ENCODE results near the gene OR5V1. TPM values are rescaled to one million over a fixed set of nuclear protein-coding genes. Genes with fewer than 3 reads are reported as not detected.

The OR5V1 gene
- total RNA-seq (not detected), polyA plus RNA-seq (not detected)
- long read RNA-seq, donor 1, result 0 reads
- long read RNA-seq, donor 2, result 0 reads

DNA sequence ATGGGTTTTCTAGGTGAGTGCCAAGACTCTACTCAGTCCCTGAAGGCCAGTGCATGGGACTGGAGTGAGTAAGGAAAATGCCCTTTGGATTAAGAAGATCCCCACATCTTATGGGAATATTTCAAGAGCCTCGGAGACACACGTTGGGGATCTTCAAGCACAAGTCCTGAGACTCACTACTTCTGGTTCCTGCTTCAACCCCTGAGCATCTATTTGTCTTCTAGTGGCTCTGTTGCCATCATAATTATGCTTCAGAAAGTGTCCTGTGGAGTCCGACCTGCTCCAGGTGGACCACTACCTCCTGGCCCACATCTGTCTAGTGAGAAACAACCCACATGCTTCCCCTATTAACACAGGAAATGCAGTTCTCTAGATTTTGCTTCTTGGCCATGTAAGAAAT, at the start of gene OR5V1:
Gene OR5V1, minus strand, starts transcription at position 101 of the 400 bp plus-strand sequence. CDS start 12,670 bp downstream, outside the sequence.
- no peaks in the 10 kb centered on the region for H3K27me3 ChIP-seq (ENCODE audit: control insufficient read depth in 1 of 2, insufficient read depth in 2 of 2, low read length in 1 of 2)
- ATAC-seq (ENCODE audit: low FRiP score) (no peak), DNase-seq (no peak)
- no peak within 1 kb of the TSS for H3K4me3 ChIP-seq (ENCODE audit: low read length in 2 of 2)
- no peaks in the 10 kb centered on the region for H3K4me1 ChIP-seq (ENCODE audit: control insufficient read depth in 1 of 2, insufficient read depth in 2 of 2, low read length in 2 of 2)
- H3K36me3 ChIP-seq (ENCODE audit: control insufficient read depth in 1 of 2, insufficient read depth in 2 of 2, low read length in 1 of 2), result no peaks in the 10 kb centered on the region
- no peaks in the 10 kb centered on the region for H3K9me3 ChIP-seq (ENCODE audit: control insufficient read depth, low read length)
- no peak within 1 kb of the TSS for H3K27ac ChIP-seq (ENCODE audit: low read depth in 1 of 2, low read length in 2 of 2)
- intact Hi-C loops (cut with DNase I), result no loop called here
- 74 to 75% methylated on average over 3 of the region's 3 CpGs for whole genome bisulfite sequencing, 2 donors

DNA sequence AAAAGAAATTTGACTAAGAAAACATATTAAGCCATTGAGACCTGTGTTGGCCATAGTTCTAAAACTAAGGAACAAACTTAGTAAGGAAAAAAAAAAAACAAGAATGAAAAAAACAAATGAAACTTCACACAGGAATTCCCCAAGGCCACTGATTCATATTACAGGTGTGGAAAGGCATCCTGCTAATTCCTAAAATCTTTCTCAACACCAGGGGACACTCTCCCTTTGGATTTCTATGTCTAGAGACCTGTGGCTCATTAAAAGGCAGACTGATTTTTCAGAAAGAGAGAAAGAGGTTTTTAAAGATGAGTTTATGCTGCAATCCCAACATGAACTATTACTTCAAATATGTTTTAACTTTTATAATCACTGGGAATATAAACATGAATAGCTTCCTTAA, 45.9 kb upstream of the OR5V1 start, which contains the start of gene OR12D1:
Gene OR12D1, plus strand, starts transcription at position 341 of the 400 bp plus-strand sequence.
- no peak for DNase-seq
- H3K27ac ChIP-seq (ENCODE audit: low read depth in 1 of 2, low read length in 2 of 2), result no peak within 1 kb of the TSS
- no peaks in the 10 kb centered on the region for H3K36me3 ChIP-seq (ENCODE audit: control insufficient read depth in 1 of 2, insufficient read depth in 2 of 2, low read length in 1 of 2)
- H3K4me1 ChIP-seq (ENCODE audit: control insufficient read depth in 1 of 2, insufficient read depth in 2 of 2, low read length in 2 of 2), result no peaks in the 10 kb centered on the region
- no peaks in the 10 kb centered on the region for H3K9me3 ChIP-seq (ENCODE audit: control insufficient read depth, low read length)
- no peak for ATAC-seq (ENCODE audit: low FRiP score)
- H3K4me3 ChIP-seq (ENCODE audit: low read length in 2 of 2), result no peak within 1 kb of the TSS
- intact Hi-C loops (cut with DNase I), result no loop called here
- H3K27me3 ChIP-seq (ENCODE audit: control insufficient read depth in 1 of 2, insufficient read depth in 2 of 2, low read length in 1 of 2), result no peaks in the 10 kb centered on the region

DNA sequence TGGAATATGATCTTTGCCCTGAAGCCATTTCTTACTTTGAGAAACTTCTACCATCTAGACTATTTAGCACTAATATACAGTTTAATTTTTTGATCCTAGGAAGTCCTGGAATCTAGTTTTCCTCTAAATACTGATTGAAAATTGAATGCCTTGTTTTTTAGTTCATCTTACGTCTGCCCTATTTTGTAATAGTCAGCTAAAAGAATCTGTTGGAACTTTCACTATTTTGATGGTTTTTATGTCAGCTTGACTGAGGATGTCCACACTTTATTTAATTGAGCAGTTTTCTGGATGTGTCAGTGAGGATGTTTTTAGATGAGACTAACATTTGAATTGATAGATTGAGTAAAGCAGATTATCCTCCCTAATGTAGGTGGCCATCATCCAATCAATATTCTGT, 35.1 kb upstream of the OR5V1 start:
- intact Hi-C loops (cut with DNase I), result no loop called here
- Histone ChIP-seq H3K36me3 (ENCODE audit: control insufficient read depth in 1 of 2, insufficient read depth in 2 of 2, low read length in 1 of 2) (no peaks in the 10 kb centered on the region), H3K4me3 (ENCODE audit: low read length in 2 of 2) (no peak overlapping the region), H3K27me3 (ENCODE audit: control insufficient read depth in 1 of 2, insufficient read depth in 2 of 2, low read length in 1 of 2) (no peaks in the 10 kb centered on the region), H3K4me1 (ENCODE audit: control insufficient read depth in 1 of 2, insufficient read depth in 2 of 2, low read length in 2 of 2) (no peaks in the 10 kb centered on the region), H3K9me3 (ENCODE audit: control insufficient read depth, low read length) (no peaks in the 10 kb centered on the region), H3K27ac (ENCODE audit: low read depth in 1 of 2, low read length in 2 of 2) (no peak overlapping the region)
- 86 to 98% methylated on average over 1 of the region's 1 CpG for WGBS, 2 donors
- ATAC-seq (ENCODE audit: low FRiP score) (no peak), DNase-seq (no peak)

DNA sequence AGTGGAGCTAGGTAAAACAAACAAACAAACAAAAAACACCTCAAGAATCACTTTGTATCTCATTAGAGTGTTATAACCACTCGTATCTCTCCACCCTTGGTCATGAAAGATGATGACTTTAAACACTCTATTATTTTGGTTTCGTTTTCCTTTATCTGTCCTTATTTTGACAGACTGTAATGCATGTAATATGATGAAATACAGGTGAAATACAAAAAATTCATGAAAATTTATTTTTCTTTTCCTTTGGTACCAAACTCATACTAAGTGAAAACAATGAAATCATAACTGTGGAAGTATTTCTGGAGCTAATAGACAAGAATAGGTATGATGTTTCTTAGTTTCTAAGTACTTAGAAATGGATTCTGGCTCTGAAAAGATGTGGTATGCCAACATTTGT, 30.9 kb upstream of the OR5V1 start:
- Histone ChIP-seq H3K4me1 (ENCODE audit: control insufficient read depth in 1 of 2, insufficient read depth in 2 of 2, low read length in 2 of 2) (no peaks in the 10 kb centered on the region), H3K9me3 (ENCODE audit: control insufficient read depth, low read length) (no peaks in the 10 kb centered on the region), H3K36me3 (ENCODE audit: control insufficient read depth in 1 of 2, insufficient read depth in 2 of 2, low read length in 1 of 2) (no peaks in the 10 kb centered on the region), H3K27me3 (ENCODE audit: control insufficient read depth in 1 of 2, insufficient read depth in 2 of 2, low read length in 1 of 2) (no peaks in the 10 kb centered on the region), H3K27ac (ENCODE audit: low read depth in 1 of 2, low read length in 2 of 2) (no peak overlapping the region), H3K4me3 (ENCODE audit: low read length in 2 of 2) (no peak overlapping the region)
- DNase-seq, result no peak
- ATAC-seq (ENCODE audit: low FRiP score), result no peak
- intact Hi-C loops (cut with DNase I), result no loop called here
- WGBS, 2 donors, result 53 to 68% methylated on average over 2 of the region's 2 CpGs

DNA sequence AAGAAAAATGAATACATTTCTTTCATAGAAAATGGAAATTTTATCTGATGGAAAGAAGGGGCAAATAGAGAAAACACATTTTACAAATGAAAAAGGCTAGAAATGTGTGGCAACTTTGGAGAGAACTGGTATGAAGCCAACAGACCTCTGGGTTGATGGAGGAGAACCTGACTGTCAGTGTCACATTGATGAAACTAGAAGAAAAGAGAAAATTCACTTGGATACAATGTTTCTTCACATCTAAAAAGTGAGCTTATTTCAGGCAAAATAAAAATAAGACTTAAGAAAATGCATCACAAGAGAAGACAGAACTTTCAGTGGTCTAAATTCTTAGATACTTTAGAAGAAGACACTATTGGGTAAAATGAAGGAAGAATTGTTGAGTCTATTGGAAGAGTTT, 26.7 kb upstream of the OR5V1 start, which contains the start of gene OR12D2:
Gene OR12D2, plus strand, starts transcription at position 301 of the 400 bp plus-strand sequence. CDS start 1,069 bp downstream, outside the sequence.
- Histone ChIP-seq H3K4me3 (ENCODE audit: low read length in 2 of 2) (no peak within 1 kb of the TSS), H3K36me3 (ENCODE audit: control insufficient read depth in 1 of 2, insufficient read depth in 2 of 2, low read length in 1 of 2) (no peaks in the 10 kb centered on the region), H3K4me1 (ENCODE audit: control insufficient read depth in 1 of 2, insufficient read depth in 2 of 2, low read length in 2 of 2) (no peaks in the 10 kb centered on the region), H3K9me3 (ENCODE audit: control insufficient read depth, low read length) (no peaks in the 10 kb centered on the region), H3K27ac (ENCODE audit: low read depth in 1 of 2, low read length in 2 of 2) (no peak within 1 kb of the TSS), H3K27me3 (ENCODE audit: control insufficient read depth in 1 of 2, insufficient read depth in 2 of 2, low read length in 1 of 2) (no peaks in the 10 kb centered on the region)
- intact Hi-C loops (cut with DNase I), result no loop called here
- ATAC-seq (ENCODE audit: low FRiP score) (no peak), DNase-seq (no peak)

DNA sequence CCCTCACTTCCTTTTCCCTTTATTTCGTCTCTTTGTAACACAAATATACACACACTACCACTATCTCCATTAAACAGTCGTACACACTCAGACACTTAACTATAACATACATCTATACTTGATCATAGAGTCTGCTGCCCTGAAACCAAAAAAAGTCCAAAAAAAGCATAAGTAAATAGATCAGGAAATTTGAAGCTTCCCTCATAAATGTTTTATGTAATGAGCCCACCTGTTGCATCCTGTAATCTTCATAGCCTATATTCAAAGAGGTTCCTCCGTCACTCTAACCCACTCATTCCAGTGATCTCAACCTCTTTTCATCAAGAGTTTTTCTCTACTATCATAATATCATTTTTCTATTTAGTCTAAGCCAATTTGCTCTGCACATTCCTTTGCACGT, 19.9 kb upstream of the OR5V1 start:
- H3K4me1 ChIP-seq (ENCODE audit: control insufficient read depth in 1 of 2, insufficient read depth in 2 of 2, low read length in 2 of 2), result no peaks in the 10 kb centered on the region
- no peaks in the 10 kb centered on the region for H3K27me3 ChIP-seq (ENCODE audit: control insufficient read depth in 1 of 2, insufficient read depth in 2 of 2, low read length in 1 of 2)
- H3K4me3 ChIP-seq (ENCODE audit: low read length in 2 of 2), result no peak overlapping the region
- H3K36me3 ChIP-seq (ENCODE audit: control insufficient read depth in 1 of 2, insufficient read depth in 2 of 2, low read length in 1 of 2), result no peaks in the 10 kb centered on the region
- WGBS, 2 donors, result 32 to 49% methylated on average over 4 of the region's 4 CpGs
- DNase-seq, result no peak
- intact Hi-C loops (cut with DNase I), result no loop called here
- no peak overlapping the region for H3K27ac ChIP-seq (ENCODE audit: low read depth in 1 of 2, low read length in 2 of 2)
- ATAC-seq (ENCODE audit: low FRiP score), result no peak
- H3K9me3 ChIP-seq (ENCODE audit: control insufficient read depth, low read length), result no peaks in the 10 kb centered on the region

DNA sequence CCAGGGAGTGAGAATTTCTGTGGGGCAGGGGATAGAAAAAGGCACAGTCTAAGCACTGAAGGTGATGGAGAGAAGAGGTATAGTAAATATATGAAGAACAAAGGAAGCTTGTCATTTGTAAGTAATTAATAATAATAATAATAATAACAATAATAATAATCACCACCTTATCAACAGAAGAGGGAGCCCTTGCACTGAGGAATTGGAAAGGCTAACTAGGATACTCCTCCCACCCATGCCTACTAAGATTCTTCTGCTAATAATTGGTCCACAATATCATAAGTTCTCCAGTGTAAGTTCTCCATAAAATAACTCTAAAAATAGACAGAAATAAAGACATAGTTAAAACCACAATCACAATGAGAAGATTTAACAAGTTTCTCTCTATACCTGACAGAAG, 7.3 kb upstream of the OR5V1 start:
- no peaks in the 10 kb centered on the region for H3K9me3 ChIP-seq (ENCODE audit: control insufficient read depth, low read length)
- no peaks in the 10 kb centered on the region for H3K27me3 ChIP-seq (ENCODE audit: control insufficient read depth in 1 of 2, insufficient read depth in 2 of 2, low read length in 1 of 2)
- intact Hi-C loops (cut with DNase I), result no loop called here
- no peak overlapping the region for H3K4me3 ChIP-seq (ENCODE audit: low read length in 2 of 2)
- H3K36me3 ChIP-seq (ENCODE audit: control insufficient read depth in 1 of 2, insufficient read depth in 2 of 2, low read length in 1 of 2), result no peaks in the 10 kb centered on the region
- DNase-seq (no peak), ATAC-seq (ENCODE audit: low FRiP score) (no peak)
- no peak overlapping the region for H3K27ac ChIP-seq (ENCODE audit: low read depth in 1 of 2, low read length in 2 of 2)
- no peaks in the 10 kb centered on the region for H3K4me1 ChIP-seq (ENCODE audit: control insufficient read depth in 1 of 2, insufficient read depth in 2 of 2, low read length in 2 of 2)

DNA sequence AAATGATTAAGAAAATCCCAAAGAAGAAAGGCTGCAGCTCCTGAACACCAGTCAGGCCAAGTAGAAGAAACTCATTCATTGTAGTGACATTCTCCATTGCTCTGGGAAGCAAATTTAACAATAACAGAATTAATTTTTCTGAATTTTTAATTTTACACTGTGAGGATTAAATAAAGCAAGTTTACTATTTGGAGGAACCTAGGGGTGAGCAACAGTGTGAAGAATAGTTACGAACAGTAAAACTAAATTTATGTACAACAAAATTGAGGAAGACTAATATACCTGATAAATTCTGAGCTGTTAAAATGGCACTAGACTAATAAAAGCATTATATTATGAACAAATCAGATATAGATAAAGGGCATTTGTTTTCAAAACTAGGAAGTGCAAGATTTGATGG, 6.5 kb upstream of the OR5V1 start, which contains the start of gene OR12D3:
Gene OR12D3, minus strand, starts transcription at position 101 of the 400 bp plus-strand sequence. Its CDS starts 4 bp downstream, at position 97.
- no peaks in the 10 kb centered on the region for H3K4me1 ChIP-seq (ENCODE audit: control insufficient read depth in 1 of 2, insufficient read depth in 2 of 2, low read length in 2 of 2)
- ATAC-seq (ENCODE audit: low FRiP score) (no peak), DNase-seq (no peak)
- H3K27me3 ChIP-seq (ENCODE audit: control insufficient read depth in 1 of 2, insufficient read depth in 2 of 2, low read length in 1 of 2), result no peaks in the 10 kb centered on the region
- no peak within 1 kb of the TSS for H3K27ac ChIP-seq (ENCODE audit: low read depth in 1 of 2, low read length in 2 of 2)
- intact Hi-C loops (cut with DNase I), result no loop called here
- no peaks in the 10 kb centered on the region for H3K36me3 ChIP-seq (ENCODE audit: control insufficient read depth in 1 of 2, insufficient read depth in 2 of 2, low read length in 1 of 2)
- no peaks in the 10 kb centered on the region for H3K9me3 ChIP-seq (ENCODE audit: control insufficient read depth, low read length)
- H3K4me3 ChIP-seq (ENCODE audit: low read length in 2 of 2), result no peak within 1 kb of the TSS
- 87% methylated on average over 1 of the region's 1 CpG for WGBS, 2 donors

DNA sequence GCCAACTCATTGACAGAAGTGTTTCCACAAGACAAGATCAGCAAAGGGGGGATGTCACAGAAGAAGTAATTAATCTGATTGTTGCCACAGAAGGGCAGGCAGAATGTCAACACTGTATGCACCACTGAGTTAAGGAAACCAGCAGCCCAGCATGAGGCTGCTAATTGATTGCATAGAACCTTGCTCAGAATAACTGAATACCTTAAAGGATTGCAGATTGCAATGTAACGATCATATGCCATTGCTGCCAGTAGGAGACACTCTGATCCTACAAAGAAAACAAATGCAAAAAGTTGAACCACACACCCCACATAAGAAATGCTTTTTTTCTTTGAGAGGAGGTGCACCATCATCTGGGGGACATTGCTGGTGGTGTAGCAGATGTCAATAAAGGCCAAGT, 13.1 kb downstream of the OR5V1 start:
- H3K27me3 ChIP-seq (ENCODE audit: control insufficient read depth in 1 of 2, insufficient read depth in 2 of 2, low read length in 1 of 2), result peaks cover 0 to 5% of the 10 kb centered on the region in 2 donors
- H3K27ac ChIP-seq (ENCODE audit: low read depth in 1 of 2, low read length in 2 of 2), result no peak overlapping the region
- H3K4me1 ChIP-seq (ENCODE audit: control insufficient read depth in 1 of 2, insufficient read depth in 2 of 2, low read length in 2 of 2), result no peaks in the 10 kb centered on the region
- intact Hi-C loops (cut with DNase I), result no loop called here
- no peak overlapping the region for H3K4me3 ChIP-seq (ENCODE audit: low read length in 2 of 2)
- no peaks in the 10 kb centered on the region for H3K9me3 ChIP-seq (ENCODE audit: control insufficient read depth, low read length)
- no peaks in the 10 kb centered on the region for H3K36me3 ChIP-seq (ENCODE audit: control insufficient read depth in 1 of 2, insufficient read depth in 2 of 2, low read length in 1 of 2)
- 56 to 63% methylated on average over 1 of the region's 1 CpG for WGBS, 2 donors
- ATAC-seq (ENCODE audit: low FRiP score) (no peak), DNase-seq (no peak)
